GM21576 (cell line): ENCODE data around the gene PWWP2A.
"Not testable (repeated sequence)": the region's sequence is repeated elsewhere in the genome, so short reads cannot be mapped to it uniquely, and the experiment has no call there.

Source experiments
- ATAC-seq: cut with Tn5 transposase; IDR thresholded peaks from one replicate; pipeline ENCODE4 v1.9.1; 2021; ENCODE audit warnings: mild to moderate bottlenecking, moderate library complexity; ENCODE audit not compliant: unreplicated experiment

PWWP2A gene

GRCh38 chr5:160119142-160119904 lies at the start of gene PWWP2A:
TSS of gene PWWP2A (minus strand) at chr5:160119450. CDS start at chr5:160119388, 62 bp downstream.
- peak; percentile 91 for ATAC-seq

- no peak for ATAC-seq
These were observed 48.4 kb upstream of the PWWP2A start for GRCh38 chr5:160167624-160168165.

- ATAC-seq, result no peak
These were observed 47.8 kb upstream of the PWWP2A start for GRCh38 chr5:160166973-160167623.

- no peak for ATAC-seq
These were observed 47.1 kb upstream of the PWWP2A start for GRCh38 chr5:160166069-160166972.

GRCh38 chr5:160165137-160166068 lies 46.2 kb upstream of the PWWP2A start:
- ATAC-seq, result no peak

- ATAC-seq, result no peak
These were observed 43.7 kb upstream of the PWWP2A start for GRCh38 chr5:160162910-160163309.

GRCh38 chr5:160161626-160162025 lies 42.4 kb upstream of the PWWP2A start:
- no peak for ATAC-seq

GRCh38 chr5:160160875-160161274 lies 41.6 kb upstream of the PWWP2A start:
- not testable (repeated sequence) for ATAC-seq

GRCh38 chr5:160159991-160160792 lies 40.9 kb upstream of the PWWP2A start:
- peak; percentile 60 for ATAC-seq

GRCh38 chr5:160158087-160158486 lies 38.8 kb upstream of the PWWP2A start:
- ATAC-seq, result no peak

- ATAC-seq, result no peak
These were observed 35.9 kb upstream of the PWWP2A start for GRCh38 chr5:160155017-160155750.

- ATAC-seq, result no peak
These were observed 33.7 kb upstream of the PWWP2A start for GRCh38 chr5:160152901-160153300.

- ATAC-seq, result peak; percentile 71
These were observed 33.0 kb upstream of the PWWP2A start for GRCh38 chr5:160152287-160152686.

- ATAC-seq, result no peak
These were observed 31.8 kb upstream of the PWWP2A start for GRCh38 chr5:160151017-160151416.

GRCh38 chr5:160150381-160150780 lies 31.1 kb upstream of the PWWP2A start:
- no peak for ATAC-seq

GRCh38 chr5:160144436-160144835 lies 25.2 kb upstream of the PWWP2A start:
- not testable (repeated sequence) for ATAC-seq

GRCh38 chr5:160134332-160134731 lies 15.1 kb upstream of the PWWP2A start:
- no peak for ATAC-seq

GRCh38 chr5:160133918-160134304 lies 14.7 kb upstream of the PWWP2A start:
- no peak for ATAC-seq
